HCT116 (cell line): ENCODE data around the gene MYO3B. TPM values are rescaled to one million over a fixed set of nuclear protein-coding genes. Genes with fewer than 3 reads are reported as not detected.

ENCODE experiments used
- ATAC-seq: fragments of 200-7000 bp; cut with Tn5 transposase; 2 replicates; pipeline ENCODE4 v1.9.1; 2020; ENCODE audit warnings: mild to moderate bottlenecking, moderate library complexity
- BruUV-seq: library from RNA; stranded (reverse); fragments of 400-500 nt; replicated peaks from 2 replicates; lab custom pipeline; 2021; lab: Mats Ljungman, UMichigan
- CTCF ChIA-PET: fragments of 300-600 bp; sonication (Branson Sonifier 250); formaldehyde crosslinking; loops from one replicate; lab custom pipeline; 2021; ENCODE audit warnings: antibody characterized with exemption; lab: Charles Lee
- POLR2A ChIA-PET: fragments of 300-600, 350-600 bp; sonication (Branson Sonifier 250); formaldehyde crosslinking; loops from one replicate; lab custom pipeline; 2021; ENCODE audit warnings: antibody characterized with exemption; lab: Charles Lee
- RAD21 ChIA-PET, 2 experiments: fragments of 300-600 bp; sonication (Branson Sonifier 250); formaldehyde crosslinking; loops; one replicate each; lab custom pipeline; 2023; ENCODE audit warnings: low total read pairs in 2 of 2; ENCODE audit not compliant: uncharacterized antibody in 2 of 2, unreplicated experiment in 2 of 2, low non-redundant PET in 1 of 2; lab: Charles Lee
- DNase-seq: peaks from one replicate; pipeline ENCODE4 v3.0.0-alpha.2; 2010; ENCODE audit warnings: low read depth, low spot score
- H2AFZ ChIP-seq: fragments of 200-600 bp; shearing (Covaris generic), sonication (generic); 2 replicates; pipeline ENCODE4 v1.6.1; 2017; ENCODE audit warnings: low read depth, mixed run types, mixed read lengths, antibody characterized with exemption, low read length; ENCODE audit not compliant: poor library complexity, severe bottlenecking
- H3K27ac ChIP-seq: 2 replicates; pipeline ENCODE4 v1.5.1; 2012; ENCODE audit warnings: low read depth, low read length
- H3K27me3 ChIP-seq: fragments of 200-600 bp; sonication (generic); 2 replicates; pipeline ENCODE4 v1.6.1; 2016; ENCODE audit warnings: mixed run types, low read length, mixed read lengths; ENCODE audit not compliant: insufficient read depth
- H3K36me3 ChIP-seq, 2 experiments: fragments of 200-500 bp in 1 of 2; fragments of 200-600 bp in 1 of 2; sonication (Bioruptor generic) in 1 of 2; sonication (generic) in 1 of 2; 2 replicates each; pipeline versions ENCODE4 v1.5.1 to v1.6.1; 2014 to 2016; ENCODE audit warnings: low read length in 2 of 2, inconsistent platforms in 1 of 2, mixed read lengths in 1 of 2, mixed run types in 1 of 2; ENCODE audit not compliant: insufficient read depth in 2 of 2, control insufficient read depth in 1 of 2
- H3K4me1 ChIP-seq, 2 experiments: fragments of 200-600 bp in 1 of 2; sonication (generic) in 1 of 2; 2 replicates each; pipeline versions ENCODE4 v1.5.1 to v1.6.1; 2012 to 2017; ENCODE audit warnings: low read length in 2 of 2, inconsistent platforms in 1 of 2, mild to moderate bottlenecking in 1 of 2, mixed read lengths in 1 of 2, mixed run types in 1 of 2, moderate library complexity in 1 of 2; ENCODE audit not compliant: insufficient read depth in 2 of 2, control insufficient read depth in 1 of 2
- H3K4me2 ChIP-seq: fragments of 200-600 bp; sonication (generic); 2 replicates; pipeline ENCODE4 v1.6.1; 2017; ENCODE audit warnings: mixed run types, low read length, mixed read lengths
- H3K4me3 ChIP-seq, 2 experiments: fragments of 200-600 bp in 1 of 2; sonication (generic) in 1 of 2; replicated peaks in 1 of 2; 2 replicates each; pipeline ENCODE4 v1.5.1; 2011 to 2016; ENCODE audit warnings: low read length in 2 of 2, control low read depth in 1 of 2, low read depth in 1 of 2, mild to moderate bottlenecking in 1 of 2, mixed read lengths in 1 of 2, mixed run types in 1 of 2
- H3K79me2 ChIP-seq: fragments of 200-600 bp; sonication (generic); 2 replicates; pipeline ENCODE4 v1.6.1; 2017; ENCODE audit warnings: mild to moderate bottlenecking, mixed run types, low read length, moderate library complexity, mixed read lengths; ENCODE audit not compliant: insufficient read depth
- H3K9ac ChIP-seq: fragments of 200-600 bp; sonication (generic); 2 replicates; pipeline ENCODE4 v1.6.1; 2016; ENCODE audit warnings: low read length, mixed read lengths
- H3K9me2 ChIP-seq: fragments of 200-600 bp; sonication (generic), shearing (Covaris generic); 2 replicates; pipeline ENCODE4 v1.6.1; 2017; ENCODE audit warnings: mixed run types, mild to moderate bottlenecking, moderate library complexity; ENCODE audit not compliant: insufficient read depth
- H3K9me3 ChIP-seq, 2 experiments: fragments of 200-500 bp in 1 of 2; fragments of 200-600 bp in 1 of 2; sonication (Bioruptor generic) in 1 of 2; sonication (generic) in 1 of 2; 2 replicates each; pipeline ENCODE4 v1.6.1; 2014 to 2017; ENCODE audit warnings: low read length in 2 of 2, mixed read lengths in 2 of 2, inconsistent platforms in 1 of 2, low read depth in 1 of 2, mild to moderate bottlenecking in 1 of 2, mixed run types in 1 of 2, moderate library complexity in 1 of 2; ENCODE audit not compliant: control insufficient read depth in 1 of 2, insufficient read depth in 1 of 2
- H4K20me1 ChIP-seq: fragments of 200-600 bp; sonication (generic), shearing (Covaris generic); 2 replicates; pipeline ENCODE4 v1.6.1; 2017; ENCODE audit warnings: mixed run types, mild to moderate bottlenecking, moderate library complexity; ENCODE audit not compliant: insufficient read depth
- ATF3 ChIP-seq: IDR thresholded peaks from 2 replicates; pipeline ENCODE4 v1.6.1; 2012
- CBX3 ChIP-seq: IDR thresholded peaks from 2 replicates; pipeline ENCODE4 v1.6.1; 2012; ENCODE audit warnings: low read depth
- CTCF ChIP-seq, 3 experiments: fragments of 200-600 bp in 1 of 3; sonication (generic) in 1 of 3; IDR thresholded peaks in 2 of 3; conservative IDR thresholded peaks in 1 of 3; 2 replicates each; pipeline ENCODE4 v1.5.1; 2012 to 2017; ENCODE audit warnings: low read depth in 2 of 3, low read length in 2 of 3, antibody characterized with exemption in 1 of 3, borderline replicate concordance in 1 of 3, control low read depth in 1 of 3, mild to moderate bottlenecking in 1 of 3, mixed read lengths in 1 of 3, mixed run types in 1 of 3, moderate library complexity in 1 of 3; ENCODE audit not compliant: insufficient read depth in 1 of 3
- EGR1 ChIP-seq: IDR thresholded peaks from 2 replicates; pipeline ENCODE4 v1.6.1; 2012; ENCODE audit warnings: low read depth
- ELF1 ChIP-seq: IDR thresholded peaks from 2 replicates; pipeline ENCODE4 v1.6.1; 2012; ENCODE audit warnings: low read depth, borderline replicate concordance
- EZH2 ChIP-seq: fragments of 200-600 bp; sonication (generic); IDR thresholded peaks from 2 replicates; pipeline ENCODE4 v1.6.1; 2017; ENCODE audit warnings: antibody characterized with exemption, mixed run types
- EZH2phosphoT487 ChIP-seq: fragments of 200-600 bp; IDR thresholded peaks from 2 replicates; pipeline ENCODE4 v1.6.1; 2018; ENCODE audit warnings: antibody characterized with exemption, borderline replicate concordance
- FOSL1 ChIP-seq: IDR thresholded peaks from 2 replicates; pipeline ENCODE4 v1.6.1; 2012; ENCODE audit warnings: low read depth
- POLR2AphosphoS5 ChIP-seq: IDR thresholded peaks from 2 replicates; pipeline ENCODE4 v1.6.1; 2011; ENCODE audit warnings: mild to moderate bottlenecking, low read depth, low read length, moderate library complexity
- RAD21 ChIP-seq: IDR thresholded peaks from 2 replicates; pipeline ENCODE4 v1.6.1; 2012; ENCODE audit warnings: low read depth, mild to moderate bottlenecking
- REST ChIP-seq: IDR thresholded peaks from 2 replicates; pipeline ENCODE4 v1.6.1; 2012; ENCODE audit warnings: low read depth
- SIN3A ChIP-seq: IDR thresholded peaks from 2 replicates; pipeline ENCODE4 v1.6.1; 2012; ENCODE audit warnings: low read depth
- SRF ChIP-seq: IDR thresholded peaks from 2 replicates; pipeline ENCODE4 v1.6.1; 2012; ENCODE audit warnings: low read depth
- TCF7L2 ChIP-seq: IDR thresholded peaks from 2 replicates; pipeline ENCODE4 v1.7.0; 2011; ENCODE audit warnings: borderline replicate concordance, inconsistent platforms; ENCODE audit not compliant: insufficient read depth, insufficient read length; ENCODE audit errors: extremely low read depth
- YY1 ChIP-seq: IDR thresholded peaks from 2 replicates; pipeline ENCODE4 v1.6.1; 2011; ENCODE audit warnings: low read length, low read depth, moderate library complexity, mild to moderate bottlenecking; ENCODE audit not compliant: insufficient replicate concordance; ENCODE audit errors: extremely low read depth
- ZBTB33 ChIP-seq: IDR thresholded peaks from 2 replicates; pipeline ENCODE4 v1.6.1; 2011; ENCODE audit warnings: mild to moderate bottlenecking, low read length, moderate library complexity; ENCODE audit not compliant: insufficient replicate concordance; ENCODE audit errors: extremely low read depth
- ZNF274 ChIP-seq: fragments of 200-500 bp; sonication (Bioruptor generic); IDR thresholded peaks from 2 replicates; pipeline ENCODE4 v1.6.1; 2014; ENCODE audit warnings: mild to moderate bottlenecking, low read depth, low read length, inconsistent platforms
- intact Hi-C: fragments of 100-400 bp; cut with micrococcal nuclease; formaldehyde crosslinking; loops from 2 replicates; pipeline ENCODE4 v1.10.0; 2022
- total RNA-seq: library from RNA; stranded (reverse); gene quantifications from one replicate; pipeline ENCODE4 v1.2.1, GENCODE V29; 2021; ENCODE audit not compliant: unreplicated experiment

MYO3B gene
- total RNA-seq, 1 experiment from 2014 or later: not detected

- no peak overlapping the region for H3K4me3 ChIP-seq
- no peak for ATAC-seq
- TF ChIP-seq EGR1: no peak
- no peak for TF ChIP-seq SIN3A
- no peak for TF ChIP-seq CBX3
- TF ChIP-seq ZBTB33: no peak
- no peak for TF ChIP-seq TCF7L2
- no peak for TF ChIP-seq SRF
- TF ChIP-seq FOSL1: no peak
- TF ChIP-seq RAD21: no peak
- TF ChIP-seq EZH2: no peak
- TF ChIP-seq YY1: no peak
- TF ChIP-seq ELF1: no peak
- no peak for TF ChIP-seq REST
- no peak for TF ChIP-seq CTCF (IDR thresholded peaks at IDR 0.05 in 2 of 3, conservative IDR thresholded peaks at IDR 0.05 in 1 of 3; ENCODE audit: borderline replicate concordance in 1 of 3, insufficient read depth in 1 of 3, low read depth in 2 of 3, low read length in 2 of 3)
- TF ChIP-seq EZH2phosphoT487: no peak
- TF ChIP-seq ATF3: no peak
- TF ChIP-seq ZNF274: no peak
- no peak for TF ChIP-seq POLR2AphosphoS5
- DNase-seq: no peak
- no peaks in the 10 kb centered on the region for H4K20me1 ChIP-seq
- RAD21 ChIA-PET: no interaction called here
- CTCF ChIA-PET: no interaction called here
- no peak overlapping the region for H3K27ac ChIP-seq
- no peak overlapping the region for H3K4me2 ChIP-seq
- no peak overlapping the region for H3K9ac ChIP-seq
- no peaks in the 10 kb centered on the region for H3K36me3 ChIP-seq
- no peaks in the 10 kb centered on the region for H3K9me3 ChIP-seq
- H3K27me3 ChIP-seq: no peaks in the 10 kb centered on the region
- no peaks in the 10 kb centered on the region for H3K4me1 ChIP-seq
- no peaks in the 10 kb centered on the region for H3K9me2 ChIP-seq
- BruUV-seq: no TSS peak
- intact Hi-C loops: no loop called here
- H3K79me2 ChIP-seq: no peaks in the 10 kb centered on the region
- H2AFZ ChIP-seq: no peak overlapping the region
- POLR2A ChIA-PET: interaction anchor here (0.6 kb wide), 1 partner anchor 1042 kb away, joined by 3 read pairs; no protein-coding TSS in a partner anchor
Observed at GRCh38 chr2:170647741-170648436, 469.9 kb downstream of the MYO3B start.
